SK-N-SH (cell line): Measurements from ENCODE around the gene IL32. TPM values are rescaled to one million over a fixed set of nuclear protein-coding genes. Genes with fewer than 3 reads are reported as not detected.

Experiments used
- CTCF ChIA-PET: fragments of 300-600, 350-600 bp; formaldehyde crosslinking; extraction: SDS; loops from one replicate; lab custom pipeline; 2021; lab: Yijun Ruan, JAX
- POLR2A ChIA-PET: fragments of 350-600 bp; sonication (Branson Sonifier 250); formaldehyde crosslinking; extraction: SDS; loops from one replicate; lab custom pipeline; 2020; ENCODE audit warnings: antibody characterized with exemption, inconsistent platforms; lab: Yijun Ruan, JAX
- DNase-seq: peaks from one replicate; pipeline ENCODE4 v3.0.0; 2012
- H2AFZ ChIP-seq: fragments of 200-600 bp; sonication (generic); 2 replicates; pipeline ENCODE4 v1.8.1; 2016; ENCODE audit warnings: antibody characterized with exemption, mild to moderate bottlenecking, low read depth
- H3F3A ChIP-seq: fragments of 200-600 bp; sonication (generic); replicated peaks from 2 replicates; pipeline ENCODE3; 2016; ENCODE audit warnings: antibody characterized with exemption, mild to moderate bottlenecking; ENCODE audit not compliant: insufficient read depth
- H3K27ac ChIP-seq, 2 experiments: fragments of 200-500 bp in 1 of 2; fragments of 200-600 bp in 1 of 2; sonication (Bioruptor generic) in 1 of 2; sonication (generic), shearing (Covaris generic) in 1 of 2; 2 replicates each; pipeline versions ENCODE4 v1.5.1 to v1.6.1; 2014 to 2016; ENCODE audit warnings: low read depth in 2 of 2, inconsistent platforms in 1 of 2, low read length in 1 of 2, mild to moderate bottlenecking in 1 of 2, mixed read lengths in 1 of 2
- H3K27me3 ChIP-seq: fragments of 200-600 bp; sonication (generic), shearing (Covaris generic); 2 replicates; pipeline ENCODE4 v1.6.1; 2016; ENCODE audit warnings: mixed run types; ENCODE audit not compliant: insufficient read depth
- H3K36me3 ChIP-seq, 2 experiments: fragments of 200-500 bp in 1 of 2; fragments of 200-600 bp in 1 of 2; sonication (Bioruptor generic) in 1 of 2; sonication (generic) in 1 of 2; replicated peaks in 1 of 2; 2 replicates each; pipeline versions ENCODE3 to v1.5.1; 2014 to 2016; ENCODE audit warnings: low read length in 1 of 2, mild to moderate bottlenecking in 1 of 2; ENCODE audit not compliant: insufficient read depth in 2 of 2, control insufficient read depth in 1 of 2
- H3K4me1 ChIP-seq, 2 experiments: fragments of 200-500 bp in 1 of 2; fragments of 200-600 bp in 1 of 2; sonication (Bioruptor generic) in 1 of 2; sonication (generic), shearing (Covaris generic) in 1 of 2; 2 replicates each; pipeline versions ENCODE4 v1.5.1 to v1.6.1; 2014 to 2016; ENCODE audit warnings: low read depth in 1 of 2, low read length in 1 of 2, mixed run types in 1 of 2; ENCODE audit not compliant: insufficient read depth in 2 of 2, control insufficient read depth in 1 of 2
- H3K4me2 ChIP-seq: fragments of 200-600 bp; sonication (generic), shearing (Covaris generic); 2 replicates; pipeline ENCODE4 v1.6.1; 2017; ENCODE audit warnings: mixed run types
- H3K4me3 ChIP-seq, 2 experiments: fragments of 200-500 bp in 1 of 2; fragments of 200-600 bp in 1 of 2; sonication (Bioruptor generic) in 1 of 2; sonication (generic), shearing (Covaris generic) in 1 of 2; 2 replicates each; pipeline versions ENCODE4 v1.5.1 to v1.8.1; 2014 to 2016; ENCODE audit warnings: low read depth in 2 of 2, inconsistent platforms in 1 of 2, low read length in 1 of 2, mild to moderate bottlenecking in 1 of 2, mixed read lengths in 1 of 2, moderate library complexity in 1 of 2
- H3K79me2 ChIP-seq: fragments of 200-600 bp; sonication (generic); 2 replicates; pipeline ENCODE4 v1.8.1; 2017; ENCODE audit warnings: mild to moderate bottlenecking; ENCODE audit not compliant: insufficient read depth
- H3K9ac ChIP-seq: fragments of 200-600 bp; sonication (generic); 2 replicates; pipeline ENCODE4 v1.6.1; 2017; ENCODE audit warnings: mixed run types
- H3K9me2 ChIP-seq: fragments of 200-600 bp; sonication (generic); 2 replicates; pipeline ENCODE4 v1.6.1; 2017; ENCODE audit warnings: mixed run types
- H3K9me3 ChIP-seq: fragments of 200-600 bp; sonication (generic); 2 replicates; pipeline ENCODE4 v1.6.1; 2017; ENCODE audit warnings: mixed run types, mild to moderate bottlenecking, moderate library complexity
- H4K20me1 ChIP-seq: fragments of 200-600 bp; sonication (generic); 2 replicates; pipeline ENCODE4 v1.6.1; 2017; ENCODE audit warnings: mild to moderate bottlenecking, mixed run types; ENCODE audit not compliant: insufficient read depth
- EP300 ChIP-seq, 2 experiments: IDR thresholded peaks; 2 replicates each; pipeline versions ENCODE4 v1.4.0 to v1.6.1; 2012; ENCODE audit warnings: borderline replicate concordance in 1 of 2, low read depth in 1 of 2, low read length in 1 of 2
- FOXM1 ChIP-seq: IDR thresholded peaks from 2 replicates; pipeline ENCODE4 v1.4.0; 2012; ENCODE audit warnings: low read depth, mild to moderate bottlenecking
- GABPA ChIP-seq: IDR thresholded peaks from 2 replicates; pipeline ENCODE4 v1.4.0; 2012; ENCODE audit warnings: low read depth, mild to moderate bottlenecking
- MXI1 ChIP-seq: IDR thresholded peaks from 2 replicates; pipeline ENCODE4 v1.6.1; 2012; ENCODE audit warnings: mild to moderate bottlenecking, low read depth, low read length, improper control_type of control experiment
- NFIC ChIP-seq: IDR thresholded peaks from 2 replicates; pipeline ENCODE4 v1.4.0; 2012; ENCODE audit warnings: borderline replicate concordance
- NRF1 ChIP-seq: IDR thresholded peaks from 2 replicates; pipeline ENCODE4 v1.6.1; 2012; ENCODE audit warnings: low read depth, mild to moderate bottlenecking, low read length
- RAD21 ChIP-seq: IDR thresholded peaks from 2 replicates; pipeline ENCODE4 v1.6.1; 2012; ENCODE audit warnings: mild to moderate bottlenecking, low read length
- TCF12 ChIP-seq: IDR thresholded peaks from 2 replicates; pipeline ENCODE4 v1.4.0; 2012
- WGBS: methylation state at CpG from one replicate; pipeline ENCODE4 v1.1.6; 2017; ENCODE audit warnings: low lambda C conversion rate; 5-methylcytosine and 5-hydroxymethylcytosine counted together
- polyA plus RNA-seq, 3 experiments: library from polyadenylated mRNA; depleted of rRNA; stranded (reverse); fragments of >200 nt; gene quantifications; 2 replicates each; pipeline ENCODE4 v1.2.3, GENCODE V29; 2012
- TF ChIP-seq, protein P1 (sequence below): IDR thresholded peaks from 2 replicates; pipeline ENCODE4 v1.4.0; 2012; ENCODE audit warnings: low read depth
- TF ChIP-seq, protein P2 (sequence below): fragments of 150-350 bp; IDR thresholded peaks from 2 replicates; pipeline ENCODE4 v1.6.1; 2016; ENCODE audit warnings: mild to moderate bottlenecking, low read depth, low read length
- TF ChIP-seq, protein P3 (sequence below): fragments of 200-600 bp; sonication (generic); IDR thresholded peaks from 2 replicates; pipeline ENCODE4 v1.6.1; 2017; ENCODE audit warnings: antibody characterized with exemption, mild to moderate bottlenecking, moderate library complexity

Gene IL32
- polyA plus RNA-seq, 1 of the 3 experiments (the other 2 are of a cell fraction) = 26.4 TPM

DNA sequence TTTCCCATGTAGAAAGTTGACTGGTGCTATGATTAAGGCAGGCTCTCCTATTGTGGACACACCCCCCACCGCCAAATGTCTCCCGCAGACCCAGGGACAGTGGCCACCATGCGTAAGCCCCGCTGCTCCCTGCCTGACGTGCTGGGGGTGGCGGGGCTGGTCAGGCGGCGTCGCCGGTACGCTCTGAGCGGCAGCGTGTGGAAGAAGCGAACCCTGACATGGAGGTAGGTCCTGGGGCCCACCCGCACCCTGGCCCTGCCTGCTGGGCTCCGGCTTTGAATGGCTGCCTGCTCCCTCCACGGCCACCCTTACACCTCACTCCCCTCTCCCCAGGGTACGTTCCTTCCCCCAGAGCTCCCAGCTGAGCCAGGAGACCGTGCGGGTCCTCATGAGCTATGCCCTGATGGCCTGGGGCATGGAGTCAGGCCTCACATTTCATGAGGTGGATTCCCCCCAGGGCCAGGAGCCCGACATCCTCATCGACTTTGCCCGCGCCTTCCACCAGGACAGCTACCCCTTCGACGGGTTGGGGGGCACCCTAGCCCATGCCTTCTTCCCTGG, 15.4 kb upstream of the IL32 start:
- H4K20me1 ChIP-seq = no peaks in the 10 kb centered on the region
- no peaks in the 10 kb centered on the region for H3K9me2 ChIP-seq
- H3K9me3 ChIP-seq = no peaks in the 10 kb centered on the region
- no peak for TF ChIP-seq RAD21
- no peak for TF ChIP-seq EP300 (IDR thresholded peaks at IDR 0.05; ENCODE audit: borderline replicate concordance in 1 of 2, low read depth in 1 of 2, low read length in 1 of 2)
- TF ChIP-seq MXI1 = no peak
- TF ChIP-seq FOXM1 = no peak
- TF ChIP-seq NRF1 = no peak
- no peak for TF ChIP-seq TCF12
- no peak for TF ChIP-seq NFIC
- TF ChIP-seq GABPA = no peak
- TF ChIP-seq, all 33 proteins: peak for 0
- Histone ChIP-seq H3K79me2 (no peaks in the 10 kb centered on the region), H3K36me3 (no peaks in the 10 kb centered on the region), H3K27ac (no peak overlapping the region), H3F3A (peaks cover 4% of the 10 kb centered on the region), H2AFZ (no peak overlapping the region), H3K27me3 (peaks cover 46% of the 10 kb centered on the region), H3K4me2 (no peak overlapping the region), H3K4me3 (no peak overlapping the region), H3K9ac (no peak overlapping the region), H3K4me1 (no peaks in the 10 kb centered on the region; a peak in 1 of 4 replicates)
- ChIA-PET POLR2A (interaction anchor here (0.7 kb wide), 1 partner anchor 22 kb away, joined by 4 read pairs; no protein-coding TSS in a partner anchor), CTCF (interaction anchor here (1.9 to 5.8 kb wide), 3 partner anchors 9 to 22 kb away, joined by 8 to 57 read pairs (median 42); no protein-coding TSS in a partner anchor)
- DNase-seq = no peak
- 39% methylated on average over 12 of the region's 26 CpGs for whole genome bisulfite sequencing

DNA sequence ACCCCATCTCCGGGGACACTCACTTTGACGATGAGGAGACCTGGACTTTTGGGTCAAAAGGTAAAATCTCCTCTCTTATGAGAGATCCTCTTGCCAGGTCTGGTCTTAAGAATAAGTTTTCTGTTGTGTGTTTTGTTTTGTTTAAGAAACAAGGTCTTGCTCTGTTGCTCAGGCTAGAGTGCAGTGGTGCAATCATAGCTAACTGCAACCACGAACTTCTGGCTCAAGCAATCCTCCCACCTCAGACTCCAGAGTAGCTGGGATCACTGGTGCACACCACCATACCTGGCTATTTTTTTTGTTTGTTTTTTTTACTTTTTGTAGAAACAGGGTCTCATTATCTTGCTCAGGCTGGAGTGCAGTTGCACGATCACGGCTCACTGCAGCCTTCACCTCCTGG, 15.0 kb upstream of the IL32 start:
- no peak overlapping the region for H3K4me3 ChIP-seq
- no peaks in the 10 kb centered on the region for H3K9me2 ChIP-seq
- ChIA-PET CTCF (interaction anchor here (1.9 to 5.8 kb wide), 3 partner anchors 9 to 22 kb away, joined by 8 to 57 read pairs (median 42); no protein-coding TSS in a partner anchor), POLR2A (interaction anchor here (0.7 kb wide), 1 partner anchor 22 kb away, joined by 4 read pairs; no protein-coding TSS in a partner anchor)
- TF ChIP-seq, protein P1, sequence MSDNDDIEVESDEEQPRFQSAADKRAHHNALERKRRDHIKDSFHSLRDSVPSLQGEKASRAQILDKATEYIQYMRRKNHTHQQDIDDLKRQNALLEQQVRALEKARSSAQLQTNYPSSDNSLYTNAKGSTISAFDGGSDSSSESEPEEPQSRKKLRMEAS = no peak
- TF ChIP-seq, protein P2, sequence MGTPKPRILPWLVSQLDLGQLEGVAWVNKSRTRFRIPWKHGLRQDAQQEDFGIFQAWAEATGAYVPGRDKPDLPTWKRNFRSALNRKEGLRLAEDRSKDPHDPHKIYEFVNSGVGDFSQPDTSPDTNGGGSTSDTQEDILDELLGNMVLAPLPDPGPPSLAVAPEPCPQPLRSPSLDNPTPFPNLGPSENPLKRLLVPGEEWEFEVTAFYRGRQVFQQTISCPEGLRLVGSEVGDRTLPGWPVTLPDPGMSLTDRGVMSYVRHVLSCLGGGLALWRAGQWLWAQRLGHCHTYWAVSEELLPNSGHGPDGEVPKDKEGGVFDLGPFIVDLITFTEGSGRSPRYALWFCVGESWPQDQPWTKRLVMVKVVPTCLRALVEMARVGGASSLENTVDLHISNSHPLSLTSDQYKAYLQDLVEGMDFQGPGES = no peak
- TF ChIP-seq, protein P3, sequence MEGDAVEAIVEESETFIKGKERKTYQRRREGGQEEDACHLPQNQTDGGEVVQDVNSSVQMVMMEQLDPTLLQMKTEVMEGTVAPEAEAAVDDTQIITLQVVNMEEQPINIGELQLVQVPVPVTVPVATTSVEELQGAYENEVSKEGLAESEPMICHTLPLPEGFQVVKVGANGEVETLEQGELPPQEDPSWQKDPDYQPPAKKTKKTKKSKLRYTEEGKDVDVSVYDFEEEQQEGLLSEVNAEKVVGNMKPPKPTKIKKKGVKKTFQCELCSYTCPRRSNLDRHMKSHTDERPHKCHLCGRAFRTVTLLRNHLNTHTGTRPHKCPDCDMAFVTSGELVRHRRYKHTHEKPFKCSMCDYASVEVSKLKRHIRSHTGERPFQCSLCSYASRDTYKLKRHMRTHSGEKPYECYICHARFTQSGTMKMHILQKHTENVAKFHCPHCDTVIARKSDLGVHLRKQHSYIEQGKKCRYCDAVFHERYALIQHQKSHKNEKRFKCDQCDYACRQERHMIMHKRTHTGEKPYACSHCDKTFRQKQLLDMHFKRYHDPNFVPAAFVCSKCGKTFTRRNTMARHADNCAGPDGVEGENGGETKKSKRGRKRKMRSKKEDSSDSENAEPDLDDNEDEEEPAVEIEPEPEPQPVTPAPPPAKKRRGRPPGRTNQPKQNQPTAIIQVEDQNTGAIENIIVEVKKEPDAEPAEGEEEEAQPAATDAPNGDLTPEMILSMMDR = no peak
- H3K9ac ChIP-seq = no peak overlapping the region
- no peak for DNase-seq
- no peak overlapping the region for H2AFZ ChIP-seq
- H3K36me3 ChIP-seq = no peaks in the 10 kb centered on the region
- no peak overlapping the region for H3K4me2 ChIP-seq
- H3K4me1 ChIP-seq = no peaks in the 10 kb centered on the region; a peak in 1 of 4 replicates
- H3F3A ChIP-seq = peaks cover 4% of the 10 kb centered on the region
- 47% methylated on average over 5 of the region's 5 CpGs for WGBS
- no peaks in the 10 kb centered on the region for H3K79me2 ChIP-seq
- H3K27me3 ChIP-seq = peaks cover 42% of the 10 kb centered on the region
- no peaks in the 10 kb centered on the region for H4K20me1 ChIP-seq
- no peak overlapping the region for H3K27ac ChIP-seq
- no peaks in the 10 kb centered on the region for H3K9me3 ChIP-seq
